ENCODE results near the gene UGT2A2.
"Not testable (repeated sequence)": the region's sequence is repeated elsewhere in the genome, so short reads cannot be mapped to it uniquely, and the experiment has no call there.

UGT2A2 gene

GRCh38 chr4:69639542-69639941, at the start of gene UGT2A2:
Gene UGT2A2 (minus strand): TSS chr4:69639642. CDS start chr4:69639640, 2 bp downstream.
- Histone ChIP-seq H3K9ac (ENCODE audit: low read length) (no peak within 1 kb of the TSS), H3K79me2 (ENCODE audit: insufficient read depth, low read length) (no peaks in the 10 kb centered on the region), H2AFZ (ENCODE audit: low read length) (no peak within 1 kb of the TSS), H3K4me1 (ENCODE audit: insufficient read depth, low read length, severe bottlenecking) (no peaks in the 10 kb centered on the region), H3K4me2 (ENCODE audit: low read length) (no peak within 1 kb of the TSS), H3F3A (ENCODE audit: insufficient read depth, low read length) (no peaks in the 10 kb centered on the region), H3K9me3 (ENCODE audit: low read length) (no peaks in the 10 kb centered on the region), H4K20me1 (ENCODE audit: insufficient read depth, low read length) (no peaks in the 10 kb centered on the region), H3K27ac (ENCODE audit: low read depth, low read length, poor library complexity, severe bottlenecking) (no peak within 1 kb of the TSS), H3K36me3 (ENCODE audit: insufficient read depth, low read length) (no peaks in the 10 kb centered on the region), H3K27me3 (ENCODE audit: insufficient read depth, low read length) (no peaks in the 10 kb centered on the region), H3K4me3 (ENCODE audit: low read depth, low read length, poor library complexity, severe bottlenecking) (no peak within 1 kb of the TSS), H3K9me2 (ENCODE audit: low read depth, low read length) (no peaks in the 10 kb centered on the region)
- TF ChIP-seq CTCF (IDR thresholded peaks at IDR 0.05; ENCODE audit: low read length) = no peak
- TF ChIP-seq EZH2 (IDR thresholded peaks at IDR 0.05; ENCODE audit: borderline replicate concordance, low read length) = no peak

GRCh38 chr4:69684804-69685203, 45.4 kb upstream of the UGT2A2 start:
- H3K4me1 ChIP-seq (ENCODE audit: insufficient read depth, low read length, severe bottlenecking) = no peaks in the 10 kb centered on the region
- H3K9me3 ChIP-seq (ENCODE audit: low read length) = no peaks in the 10 kb centered on the region
- no peak overlapping the region for H3K4me2 ChIP-seq (ENCODE audit: low read length)
- H3F3A ChIP-seq (ENCODE audit: insufficient read depth, low read length) = no peaks in the 10 kb centered on the region
- H3K79me2 ChIP-seq (ENCODE audit: insufficient read depth, low read length) = no peaks in the 10 kb centered on the region
- H4K20me1 ChIP-seq (ENCODE audit: insufficient read depth, low read length) = no peaks in the 10 kb centered on the region
- no peak overlapping the region for H2AFZ ChIP-seq (ENCODE audit: low read length)
- no peaks in the 10 kb centered on the region for H3K27me3 ChIP-seq (ENCODE audit: insufficient read depth, low read length)
- no peak overlapping the region for H3K27ac ChIP-seq (ENCODE audit: low read depth, low read length, poor library complexity, severe bottlenecking)
- no peak overlapping the region for H3K4me3 ChIP-seq (ENCODE audit: low read depth, low read length, poor library complexity, severe bottlenecking)
- no peak overlapping the region for H3K9ac ChIP-seq (ENCODE audit: low read length)
- no peak for TF ChIP-seq EZH2 (IDR thresholded peaks at IDR 0.05; ENCODE audit: borderline replicate concordance, low read length)
- no peak for TF ChIP-seq CTCF (IDR thresholded peaks at IDR 0.05; ENCODE audit: low read length)
- H3K9me2 ChIP-seq (ENCODE audit: low read depth, low read length) = no peaks in the 10 kb centered on the region
- H3K36me3 ChIP-seq (ENCODE audit: insufficient read depth, low read length) = no peaks in the 10 kb centered on the region

- no peaks in the 10 kb centered on the region for H3K36me3 ChIP-seq (ENCODE audit: insufficient read depth, low read length)
- H3F3A ChIP-seq (ENCODE audit: insufficient read depth, low read length) = no peaks in the 10 kb centered on the region
- no peaks in the 10 kb centered on the region for H3K9me3 ChIP-seq (ENCODE audit: low read length)
- no peaks in the 10 kb centered on the region for H3K79me2 ChIP-seq (ENCODE audit: insufficient read depth, low read length)
- no peak for TF ChIP-seq CTCF (IDR thresholded peaks at IDR 0.05; ENCODE audit: low read length)
- TF ChIP-seq EZH2 (IDR thresholded peaks at IDR 0.05; ENCODE audit: borderline replicate concordance, low read length) = no peak
- no peaks in the 10 kb centered on the region for H3K9me2 ChIP-seq (ENCODE audit: low read depth, low read length)
- no peak overlapping the region for H2AFZ ChIP-seq (ENCODE audit: low read length)
- H3K27me3 ChIP-seq (ENCODE audit: insufficient read depth, low read length) = no peaks in the 10 kb centered on the region
- no peak overlapping the region for H3K4me2 ChIP-seq (ENCODE audit: low read length)
- no peaks in the 10 kb centered on the region for H3K4me1 ChIP-seq (ENCODE audit: insufficient read depth, low read length, severe bottlenecking)
- H3K9ac ChIP-seq (ENCODE audit: low read length) = no peak overlapping the region
- H4K20me1 ChIP-seq (ENCODE audit: insufficient read depth, low read length) = no peaks in the 10 kb centered on the region
- H3K27ac ChIP-seq (ENCODE audit: low read depth, low read length, poor library complexity, severe bottlenecking) = no peak overlapping the region
- H3K4me3 ChIP-seq (ENCODE audit: low read depth, low read length, poor library complexity, severe bottlenecking) = no peak overlapping the region
Measured at GRCh38 chr4:69668680-69669079, 29.2 kb upstream of the UGT2A2 start.

- not testable (repeated sequence) for H3K27me3 ChIP-seq (ENCODE audit: insufficient read depth, low read length); H3K79me2 ChIP-seq (ENCODE audit: insufficient read depth, low read length); H3K9ac ChIP-seq (ENCODE audit: low read length); H3K4me1 ChIP-seq (ENCODE audit: insufficient read depth, low read length, severe bottlenecking); H3K36me3 ChIP-seq (ENCODE audit: insufficient read depth, low read length); H3K4me3 ChIP-seq (ENCODE audit: low read depth, low read length, poor library complexity, severe bottlenecking); H2AFZ ChIP-seq (ENCODE audit: low read length); H3K27ac ChIP-seq (ENCODE audit: low read depth, low read length, poor library complexity, severe bottlenecking); H3K9me2 ChIP-seq (ENCODE audit: low read depth, low read length); H3K4me2 ChIP-seq (ENCODE audit: low read length); H3F3A ChIP-seq (ENCODE audit: insufficient read depth, low read length); H4K20me1 ChIP-seq (ENCODE audit: insufficient read depth, low read length); H3K9me3 ChIP-seq (ENCODE audit: low read length)
Measured at GRCh38 chr4:69664009-69664408, 24.6 kb upstream of the UGT2A2 start.

GRCh38 chr4:69661130-69661803, 21.8 kb upstream of the UGT2A2 start:
- not testable (repeated sequence) for H3K9me3 ChIP-seq (ENCODE audit: low read length); H2AFZ ChIP-seq (ENCODE audit: low read length); H3K27ac ChIP-seq (ENCODE audit: low read depth, low read length, poor library complexity, severe bottlenecking); H3K9ac ChIP-seq (ENCODE audit: low read length); H3F3A ChIP-seq (ENCODE audit: insufficient read depth, low read length); H3K4me1 ChIP-seq (ENCODE audit: insufficient read depth, low read length, severe bottlenecking); H3K9me2 ChIP-seq (ENCODE audit: low read depth, low read length); H4K20me1 ChIP-seq (ENCODE audit: insufficient read depth, low read length); H3K27me3 ChIP-seq (ENCODE audit: insufficient read depth, low read length); H3K4me2 ChIP-seq (ENCODE audit: low read length); H3K4me3 ChIP-seq (ENCODE audit: low read depth, low read length, poor library complexity, severe bottlenecking); H3K36me3 ChIP-seq (ENCODE audit: insufficient read depth, low read length); H3K79me2 ChIP-seq (ENCODE audit: insufficient read depth, low read length)

All from OCI-LY1 (cell line).